GM21737 (cell line): ENCODE measurements around the gene EIF2D.
"Not testable (repeated sequence)": the region's sequence is repeated elsewhere in the genome, so short reads cannot be mapped to it uniquely, and the experiment has no call there.

Experiments
- ATAC-seq: cut with Tn5 transposase; IDR thresholded peaks from one replicate; pipeline ENCODE4 v1.9.1; 2021; ENCODE audit warnings: mild to moderate bottlenecking, moderate library complexity; ENCODE audit not compliant: unreplicated experiment

EIF2D gene

GRCh38 chr1:206636671-206637070 lies 24.4 kb upstream of the EIF2D start:
- ATAC-seq, result no peak

DNA sequence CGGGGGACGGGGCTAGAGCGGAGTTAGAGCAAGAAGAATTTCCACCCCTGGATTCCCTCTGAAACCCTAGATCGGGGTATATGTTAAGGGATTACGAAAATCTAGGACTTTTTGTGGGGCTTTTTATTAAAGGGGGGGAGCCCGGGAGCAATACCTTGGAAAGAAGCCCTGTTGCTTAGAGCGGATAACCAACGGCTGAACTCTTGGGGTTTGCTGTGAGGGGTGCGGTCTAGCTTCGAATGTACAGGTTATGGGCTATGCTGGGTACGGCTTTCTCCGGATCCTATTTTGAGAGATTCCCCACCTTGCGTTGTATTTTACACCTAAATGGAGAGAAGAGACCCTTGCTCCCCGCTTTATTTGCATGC lies 23.7 kb upstream of the EIF2D start:
- no peak for ATAC-seq

DNA sequence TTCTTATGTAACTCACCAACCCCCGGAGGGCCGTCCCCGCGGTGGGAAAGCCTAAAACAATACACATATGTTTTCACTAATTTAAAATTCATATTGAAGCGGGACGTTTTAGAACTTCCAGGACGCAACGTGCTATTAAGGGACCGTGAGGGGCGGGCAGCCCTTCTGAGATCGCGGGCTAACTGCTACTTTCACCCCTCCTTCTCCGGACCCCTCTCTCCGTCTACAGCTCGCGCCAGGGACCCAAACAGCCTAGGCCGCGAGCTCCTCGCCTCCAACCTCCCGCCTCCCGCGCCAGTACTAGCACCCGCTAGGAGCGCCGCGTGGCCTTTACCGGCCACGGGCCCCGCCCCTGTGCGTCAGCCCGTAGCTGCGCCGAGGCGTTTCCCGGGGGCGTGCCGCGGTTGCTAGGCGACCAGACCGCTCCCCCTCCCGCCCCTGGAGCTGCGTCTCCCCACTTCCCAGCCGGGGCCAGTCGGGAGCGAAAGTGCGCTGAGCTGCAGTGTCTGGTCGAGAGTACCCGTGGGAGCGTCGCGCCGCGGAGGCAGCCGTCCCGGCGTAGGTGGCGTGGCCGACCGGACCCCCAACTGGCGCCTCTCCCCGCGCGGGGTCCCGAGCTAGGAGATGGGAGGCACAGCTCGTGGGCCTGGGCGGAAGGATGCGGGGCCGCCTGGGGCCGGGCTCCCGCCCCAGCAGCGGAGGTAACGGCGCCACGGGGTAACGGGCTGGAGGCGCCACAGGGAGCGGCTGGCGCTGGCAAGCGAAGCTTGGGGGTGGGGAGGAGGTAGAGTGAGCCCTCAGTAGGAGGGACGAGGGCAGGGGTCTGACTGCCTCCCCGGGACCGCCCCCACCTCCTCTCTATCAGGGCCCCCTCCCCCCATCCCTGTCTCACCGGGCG lies 23.1 kb upstream of the EIF2D start, which contains the start of gene DYRK3:
DYRK3 (plus strand) TSS at position 457 of the 898 bp plus-strand sequence; CDS start at position 625, 168 bp downstream.
- ATAC-seq, result peak; percentile 84

GRCh38 chr1:206634365-206635079 lies 22.3 kb upstream of the EIF2D start:
- ATAC-seq, result no peak

- no peak for ATAC-seq
Measured at GRCh38 chr1:206633708-206634121, 21.4 kb upstream of the EIF2D start.

DNA sequence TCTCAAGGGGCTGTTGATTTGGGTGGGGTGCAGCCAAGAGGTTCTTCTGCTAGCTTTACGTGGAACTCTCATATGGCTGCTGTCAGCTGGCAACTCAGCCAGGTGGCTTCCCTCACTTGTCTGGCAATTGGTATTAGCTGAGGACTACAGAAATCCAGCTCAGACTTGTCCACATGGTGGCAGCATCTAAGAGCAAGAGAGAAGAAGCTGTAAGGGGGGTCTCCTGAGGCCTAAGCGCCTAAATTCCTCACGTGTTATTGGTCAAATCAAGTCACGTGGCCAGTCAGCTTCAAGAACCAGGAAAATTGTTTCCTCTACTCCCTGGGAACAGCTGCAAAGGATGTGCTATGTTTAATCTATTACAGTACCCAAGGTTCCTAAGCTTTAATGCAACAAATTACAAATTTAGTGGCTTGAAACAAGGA lies 18.8 kb upstream of the EIF2D start:
- ATAC-seq, result no peak

- ATAC-seq, result no peak
Measured at GRCh38 chr1:206628916-206629315, 16.7 kb upstream of the EIF2D start.

DNA sequence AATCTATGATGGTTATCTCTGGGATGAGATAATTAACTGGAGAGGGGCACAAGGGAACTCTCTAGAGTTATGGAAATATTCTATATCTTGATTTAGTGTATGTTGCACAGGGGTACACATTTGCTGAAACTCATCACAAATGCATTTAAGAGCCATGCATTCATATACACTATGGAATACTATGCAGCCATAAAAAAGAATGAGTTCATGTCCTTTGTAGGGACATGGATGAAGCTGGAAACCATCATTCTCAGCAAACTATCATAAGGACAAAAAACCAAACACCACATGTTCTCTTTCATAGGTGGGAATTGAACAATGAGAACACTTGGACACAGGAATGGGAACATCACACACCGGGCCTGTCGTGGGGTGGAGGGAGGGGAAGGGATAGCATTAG lies 14.1 kb upstream of the EIF2D start:
- not testable (repeated sequence) for ATAC-seq

DNA sequence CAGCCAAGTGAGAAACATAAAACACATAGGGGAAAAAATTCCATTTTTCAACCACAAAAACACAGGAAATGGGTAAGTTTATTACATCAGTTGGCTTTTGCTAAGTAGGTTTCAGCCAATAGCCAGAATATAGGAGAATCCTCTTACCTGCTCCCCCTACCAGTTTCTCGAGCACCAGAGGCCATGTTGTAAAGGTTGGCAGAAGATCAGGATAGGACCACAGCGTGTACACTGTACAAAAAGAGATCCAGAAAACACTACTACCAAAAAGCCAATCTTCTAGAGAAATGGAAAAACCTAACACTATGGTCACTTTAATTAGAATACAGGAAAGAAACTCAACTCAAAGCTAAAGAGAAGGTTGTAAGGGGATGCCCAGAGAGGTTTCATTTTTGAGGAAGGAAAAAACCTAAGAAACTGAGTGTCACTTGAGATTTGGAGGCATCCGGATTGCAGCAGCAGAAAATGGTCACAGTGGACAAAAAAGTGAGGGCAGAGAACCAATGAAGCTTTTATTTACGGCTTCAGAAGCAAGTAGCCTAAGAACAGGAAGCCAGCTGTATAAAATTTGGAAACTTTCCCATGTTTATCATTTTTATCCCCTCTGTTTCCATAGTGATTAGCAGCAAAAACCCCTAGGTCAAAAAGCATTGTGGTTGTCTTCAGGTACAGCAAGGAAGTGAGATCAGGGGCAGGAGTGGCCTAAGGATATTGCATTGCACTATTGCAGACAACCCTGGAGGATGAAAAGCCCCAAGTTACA lies 2.9 kb downstream of the EIF2D start:
- peak; percentile 30 for ATAC-seq

GRCh38 chr1:206608108-206608698 lies 4.1 kb downstream of the EIF2D start:
- no peak for ATAC-seq

DNA sequence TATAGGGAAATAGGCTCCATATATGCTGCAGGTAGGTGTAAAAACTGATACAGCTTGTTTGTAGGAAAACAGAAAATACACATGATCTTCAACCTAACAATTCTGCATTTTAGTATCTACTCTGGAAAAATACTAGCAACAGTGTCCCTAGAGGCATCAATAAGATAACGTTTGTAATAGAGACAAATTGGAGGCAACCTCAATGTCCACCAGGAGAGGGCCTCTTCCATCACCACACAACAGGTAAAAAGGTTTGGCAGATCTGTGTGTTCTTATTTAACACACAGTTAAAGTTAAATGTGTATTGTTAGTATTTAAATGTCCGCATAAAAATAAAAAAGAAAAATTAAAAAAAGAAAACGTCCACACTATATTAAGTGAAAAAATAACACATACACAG lies 5.4 kb downstream of the EIF2D start:
- no peak for ATAC-seq

DNA sequence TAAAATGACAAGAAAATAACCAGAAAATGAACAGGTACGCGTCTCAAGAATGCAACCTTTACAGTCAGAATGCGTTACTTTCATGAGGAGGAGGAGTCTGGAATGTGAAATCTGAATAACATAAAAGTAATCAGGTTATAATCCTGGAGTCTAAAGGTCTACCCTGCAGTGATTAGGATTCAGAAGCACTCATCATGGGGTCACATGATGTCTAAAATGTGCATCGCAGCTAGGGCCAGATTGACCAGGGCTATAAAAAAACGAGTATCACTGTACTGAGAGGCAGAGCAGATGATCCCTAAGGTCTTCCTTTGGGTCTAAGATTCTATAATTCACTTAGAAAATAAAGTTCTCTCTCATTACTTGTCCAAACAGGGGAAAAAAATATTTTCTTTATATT lies 7.4 kb downstream of the EIF2D start:
- no peak for ATAC-seq

GRCh38 chr1:206600527-206600926 lies 11.7 kb downstream of the EIF2D start:
- ATAC-seq, result no peak

GRCh38 chr1:206596319-206596666 lies 16.0 kb downstream of the EIF2D start:
- no peak for ATAC-seq

GRCh38 chr1:206595581-206596318 lies 16.5 kb downstream of the EIF2D start:
- no peak for ATAC-seq

GRCh38 chr1:206593351-206593925 lies 18.8 kb downstream of the EIF2D start:
- ATAC-seq, result no peak

GRCh38 chr1:206591696-206592095 lies 20.6 kb downstream of the EIF2D start:
- no peak for ATAC-seq

DNA sequence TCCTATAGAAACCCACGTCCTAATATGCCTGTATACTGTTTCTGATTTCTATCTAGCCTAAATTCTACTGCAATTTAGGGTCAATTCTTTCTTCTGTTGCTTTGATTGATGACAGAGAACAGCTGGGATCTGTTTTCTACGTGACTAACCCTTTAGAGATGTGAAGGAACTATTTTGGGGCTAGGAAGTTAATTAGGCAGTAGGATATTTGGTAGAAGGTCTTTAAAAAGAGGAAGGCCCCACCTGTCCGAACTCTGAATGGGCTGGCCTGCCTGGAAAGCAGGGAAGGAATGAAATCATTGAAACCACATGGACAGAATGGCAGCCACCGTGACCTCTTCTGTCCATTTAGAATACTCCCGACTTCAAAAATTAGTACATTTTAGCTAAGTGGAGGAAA lies 21.0 kb downstream of the EIF2D start:
- no peak for ATAC-seq

GRCh38 chr1:206590025-206590758 lies 22.1 kb downstream of the EIF2D start:
- no peak for ATAC-seq
